ENCODE data around the gene PDPN.
"Not testable (repeated sequence)": the region's sequence is repeated elsewhere in the genome, so short reads cannot be mapped to it uniquely, and the experiment has no call there.

Gene PDPN

GRCh38 chr1:13583595-13583965 lies at the start of gene PDPN:
PDPN (plus strand) TSS chr1:13583832; CDS start chr1:13584034, 202 bp downstream.
- DNase-seq, result no peak

- no peak for DNase-seq
These were observed 48.4 kb upstream of the PDPN start for GRCh38 chr1:13535227-13535626.

GRCh38 chr1:13536571-13536970 lies 47.1 kb upstream of the PDPN start:
- DNase-seq, result no peak

- DNase-seq, result no peak
These were observed 44.8 kb upstream of the PDPN start for GRCh38 chr1:13538832-13539231.

- no peak for DNase-seq
These were observed 43.9 kb upstream of the PDPN start for GRCh38 chr1:13539683-13540082.

GRCh38 chr1:13540866-13541265 lies 42.8 kb upstream of the PDPN start:
- DNase-seq, result no peak

- DNase-seq, result no peak
These were observed 42.0 kb upstream of the PDPN start for GRCh38 chr1:13541435-13542215.

GRCh38 chr1:13543451-13544220 lies 40.0 kb upstream of the PDPN start:
- DNase-seq, result no peak

- no peak for DNase-seq
These were observed 39.4 kb upstream of the PDPN start for GRCh38 chr1:13544221-13544556.

GRCh38 chr1:13546791-13547190 lies 36.8 kb upstream of the PDPN start:
- no peak for DNase-seq

- no peak for DNase-seq
These were observed 35.4 kb upstream of the PDPN start for GRCh38 chr1:13548281-13548680.

GRCh38 chr1:13549021-13549420 lies 34.6 kb upstream of the PDPN start:
- DNase-seq, result no peak

- no peak for DNase-seq
These were observed 34.1 kb upstream of the PDPN start for GRCh38 chr1:13549521-13549920.

GRCh38 chr1:13550663-13551062 lies 33.0 kb upstream of the PDPN start:
- no peak for DNase-seq

- DNase-seq, result no peak
These were observed 28.8 kb upstream of the PDPN start for GRCh38 chr1:13554798-13555197.

- no peak for DNase-seq
These were observed 27.3 kb upstream of the PDPN start for GRCh38 chr1:13556224-13556764.

- no peak for DNase-seq
These were observed 23.1 kb upstream of the PDPN start for GRCh38 chr1:13560541-13560940.

- not testable (repeated sequence) for DNase-seq
These were observed 20.7 kb upstream of the PDPN start for GRCh38 chr1:13562981-13563380.

- DNase-seq, result no peak
These were observed 19.6 kb upstream of the PDPN start for GRCh38 chr1:13564073-13564472.

- DNase-seq, result not testable (repeated sequence)
These were observed 13.2 kb upstream of the PDPN start for GRCh38 chr1:13570435-13570834.

- no peak for DNase-seq
These were observed 12.7 kb upstream of the PDPN start for GRCh38 chr1:13570924-13571323.

GRCh38 chr1:13573586-13573985 lies 10.0 kb upstream of the PDPN start:
- DNase-seq, result no peak

GRCh38 chr1:13576926-13577325 lies 6.7 kb upstream of the PDPN start:
- DNase-seq, result no peak

GRCh38 chr1:13577846-13578245 lies 5.8 kb upstream of the PDPN start:
- DNase-seq, result no peak

Data from NK-92 treated with Interleukin-12 subunit alpha and Interleukin-12 subunit beta, amount 100 ng/mL, for 24 hours (cell line).